DND-41 (cell line): ENCODE measurements around the gene DNAJC7.

Source experiments
- ATAC-seq: fragments of 200-7000 bp; cut with Tn5 transposase; 3 replicates; pipeline ENCODE4 v1.9.1; 2021; ENCODE audit warnings: low read depth; ENCODE audit not compliant: insufficient read depth
- DNase-seq: peaks from one replicate; pipeline ENCODE4 v3.0.0-alpha.2; 2020
- H2AFZ ChIP-seq: 2 replicates; pipeline ENCODE4 v1.6.0; 2012; ENCODE audit warnings: low read depth, low read length
- H3K27ac ChIP-seq: 2 replicates; pipeline ENCODE4 v1.5.1; 2012; ENCODE audit warnings: low read length, inconsistent platforms
- H3K27me3 ChIP-seq: fragments of 200-600 bp; sonication (generic); 2 replicates; pipeline ENCODE4 v1.6.0; 2012; ENCODE audit warnings: low read length, mild to moderate bottlenecking, inconsistent platforms; ENCODE audit not compliant: insufficient read depth, poor library complexity
- H3K36me3 ChIP-seq: 2 replicates; pipeline ENCODE4 v1.5.1; 2012; ENCODE audit warnings: low read length, inconsistent platforms; ENCODE audit not compliant: insufficient read depth
- H3K4me1 ChIP-seq: 2 replicates; pipeline ENCODE4 v1.5.1; 2012; ENCODE audit warnings: mild to moderate bottlenecking, low read length; ENCODE audit not compliant: insufficient read depth
- H3K4me2 ChIP-seq: 2 replicates; pipeline ENCODE4 v1.6.0; 2012; ENCODE audit warnings: mild to moderate bottlenecking, moderate library complexity, low read length, inconsistent platforms; ENCODE audit not compliant: insufficient read depth
- H3K4me3 ChIP-seq, 2 experiments: fragments of 200-600 bp in 1 of 2; shearing (Covaris generic) in 1 of 2; 2 replicates each; pipeline ENCODE4 v1.5.1; 2012 to 2016; ENCODE audit warnings: inconsistent platforms in 2 of 2, low read length in 2 of 2, mild to moderate bottlenecking in 2 of 2, low read depth in 1 of 2, moderate library complexity in 1 of 2
- H3K79me2 ChIP-seq: 2 replicates; pipeline ENCODE4 v1.6.0; 2012; ENCODE audit warnings: low read length, inconsistent platforms; ENCODE audit not compliant: insufficient read depth
- H3K9ac ChIP-seq: 2 replicates; pipeline ENCODE4 v1.6.0; 2012; ENCODE audit warnings: low read depth, mild to moderate bottlenecking, inconsistent platforms, low read length, moderate library complexity
- H3K9me3 ChIP-seq: 2 replicates; pipeline ENCODE4 v1.5.1; 2012; ENCODE audit warnings: low read length, moderate library complexity, mild to moderate bottlenecking, inconsistent platforms; ENCODE audit not compliant: insufficient read depth, severe bottlenecking
- H4K20me1 ChIP-seq: 2 replicates; pipeline ENCODE4 v1.6.0; 2012; ENCODE audit warnings: low read length; ENCODE audit not compliant: insufficient read depth
- CTCF ChIP-seq: IDR thresholded peaks from 2 replicates; pipeline ENCODE4 v1.5.1; 2012; ENCODE audit warnings: borderline replicate concordance, low read length, moderate library complexity, mild to moderate bottlenecking; ENCODE audit not compliant: poor library complexity, severe bottlenecking; ENCODE audit errors: extremely low read depth
- EZH2 ChIP-seq: IDR thresholded peaks from 3 replicates; pipeline ENCODE4 v1.6.1; 2012; ENCODE audit warnings: borderline replicate concordance, low read depth, mild to moderate bottlenecking, moderate library complexity, low read length, inconsistent platforms; ENCODE audit not compliant: severe bottlenecking

Gene DNAJC7

DNA sequence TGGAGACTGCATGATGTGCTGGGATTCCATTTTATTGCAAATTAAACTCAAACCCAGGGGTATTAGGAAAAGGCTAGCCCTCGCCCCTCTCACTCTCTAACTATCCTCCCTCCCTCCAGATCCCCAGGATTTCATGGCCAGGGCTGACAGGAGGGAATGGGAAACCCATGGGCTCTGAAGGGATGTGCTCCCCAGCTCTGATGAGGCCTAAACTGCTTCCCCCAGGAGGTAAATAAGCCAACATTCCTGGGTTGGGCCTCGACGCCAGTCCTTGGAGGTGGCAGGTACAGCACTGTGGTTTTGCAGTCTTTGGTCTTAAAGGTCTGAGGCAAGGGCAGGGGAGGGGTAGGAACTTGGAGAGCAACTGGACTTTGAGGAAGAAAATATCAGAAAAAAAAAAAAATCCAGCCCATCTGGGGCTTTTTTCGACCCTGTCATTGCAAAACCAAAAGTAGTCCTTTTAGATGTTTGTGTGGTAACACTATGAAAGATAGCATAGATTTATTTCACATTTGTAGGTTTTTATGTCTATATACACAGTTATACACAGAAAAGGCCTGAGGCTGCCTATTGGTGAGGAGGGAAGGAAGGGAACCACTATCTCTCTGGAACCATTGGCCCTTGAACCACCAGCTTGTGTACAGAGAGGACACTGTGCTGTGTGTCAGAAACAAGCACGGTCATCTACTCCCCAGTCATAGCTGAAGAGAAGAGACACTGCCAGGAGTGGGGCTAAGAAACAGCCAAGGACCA lies 21.2 kb upstream of the DNAJC7 start:
- Histone ChIP-seq H3K79me2 (no peaks in the 10 kb centered on the region), H3K27ac (no peak overlapping the region), H2AFZ (no peak overlapping the region), H3K4me3 (no peak overlapping the region), H3K9ac (no peak overlapping the region), H4K20me1 (no peaks in the 10 kb centered on the region), H3K36me3 (no peaks in the 10 kb centered on the region), H3K9me3 (no peaks in the 10 kb centered on the region), H3K4me2 (no peak overlapping the region), H3K27me3 (no peaks in the 10 kb centered on the region), H3K4me1 (no peaks in the 10 kb centered on the region)
- ATAC-seq: no peak
- DNase-seq: no peak
- TF ChIP-seq EZH2 (no peak), CTCF (no peak)

DNA sequence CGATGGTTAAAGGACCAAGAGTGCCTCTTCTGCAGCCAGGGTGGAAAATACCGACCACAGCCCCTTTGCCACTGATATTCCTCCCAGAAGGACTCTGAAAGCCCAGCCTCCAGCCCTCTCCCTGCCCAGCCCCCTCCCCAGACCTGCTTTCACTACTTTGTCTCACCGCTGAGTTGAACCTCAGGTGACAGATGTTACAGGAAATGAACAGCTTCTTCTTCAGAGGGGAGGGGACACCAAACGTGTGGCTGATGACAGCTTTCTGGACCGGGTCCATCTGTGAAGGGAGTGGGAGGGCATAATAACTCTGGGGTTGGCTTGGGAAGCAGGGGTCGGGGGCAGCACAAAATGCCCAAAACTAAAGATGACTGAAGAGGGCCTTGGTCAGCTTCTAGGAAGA lies 16.8 kb upstream of the DNAJC7 start:
- Histone ChIP-seq H3K79me2 (no peaks in the 10 kb centered on the region), H4K20me1 (no peaks in the 10 kb centered on the region), H3K4me1 (no peaks in the 10 kb centered on the region), H3K4me3 (no peak overlapping the region), H3K4me2 (no peak overlapping the region), H3K36me3 (no peaks in the 10 kb centered on the region), H3K27ac (no peak overlapping the region), H3K9ac (no peak overlapping the region), H2AFZ (no peak overlapping the region), H3K9me3 (no peaks in the 10 kb centered on the region), H3K27me3 (no peaks in the 10 kb centered on the region)
- DNase-seq: no peak
- TF ChIP-seq EZH2: no peak
- no peak for TF ChIP-seq CTCF
- no peak for ATAC-seq

DNA sequence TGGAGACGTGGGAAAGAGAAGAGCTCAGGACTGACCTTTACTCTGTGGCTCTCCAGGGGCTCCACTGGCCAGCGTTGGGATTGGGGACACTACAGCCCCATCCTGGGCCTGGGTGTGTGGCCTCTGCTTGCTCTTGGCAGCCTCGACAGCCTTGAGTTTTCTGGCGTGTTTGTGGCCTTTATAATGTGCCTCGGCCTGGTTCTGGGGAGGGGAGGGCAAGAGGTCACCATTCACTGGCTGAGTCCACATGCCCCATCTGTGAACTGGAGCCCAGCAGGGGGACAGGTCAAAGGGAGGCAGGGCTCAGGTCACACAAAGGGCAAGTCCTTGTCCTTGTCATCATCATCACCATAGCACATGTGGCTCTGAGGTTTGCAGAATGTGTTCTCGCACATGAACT lies 14.3 kb upstream of the DNAJC7 start:
- Histone ChIP-seq H3K9ac (no peak overlapping the region), H4K20me1 (no peaks in the 10 kb centered on the region), H3K27me3 (no peaks in the 10 kb centered on the region), H3K27ac (no peak overlapping the region), H3K4me2 (no peak overlapping the region), H3K79me2 (no peaks in the 10 kb centered on the region), H3K9me3 (no peaks in the 10 kb centered on the region), H3K36me3 (no peaks in the 10 kb centered on the region), H2AFZ (no peak overlapping the region), H3K4me1 (no peaks in the 10 kb centered on the region), H3K4me3 (no peak overlapping the region)
- TF ChIP-seq CTCF (no peak), EZH2 (no peak)
- no peak for ATAC-seq
- no peak for DNase-seq

- Histone ChIP-seq H3K4me3 (no peak overlapping the region), H2AFZ (no peak overlapping the region), H3K79me2 (no peaks in the 10 kb centered on the region), H3K9me3 (no peaks in the 10 kb centered on the region), H3K27me3 (no peaks in the 10 kb centered on the region), H3K4me2 (no peak overlapping the region), H3K4me1 (no peaks in the 10 kb centered on the region), H3K9ac (no peak overlapping the region), H3K27ac (no peak overlapping the region), H4K20me1 (no peaks in the 10 kb centered on the region), H3K36me3 (peaks cover 10% of the 10 kb centered on the region)
- no peak for DNase-seq
- no peak for ATAC-seq
- no peak for TF ChIP-seq CTCF
- TF ChIP-seq EZH2: no peak
Measured at GRCh38 chr17:42028791-42029127, 11.5 kb upstream of the DNAJC7 start.
